Sigmoid colon (tissue), 7 donors: ENCODE results near the gene GRID1. TPM values are rescaled to one million over a fixed set of nuclear protein-coding genes. Genes with fewer than 3 reads are reported as not detected.

Experiments
- DNase-seq: peaks from one replicate; pipeline ENCODE4 v3.0.0-alpha.2; 2019
- H3K27ac ChIP-seq, 4 donors: fragments of 200-600 bp; sonication (generic); one replicate each; pipeline ENCODE4 v1.5.1; 2016 to 2019; ENCODE audit warnings: mild to moderate bottlenecking in 1 of 4
- H3K27me3 ChIP-seq, 3 donors: fragments of 200-600 bp; sonication (generic); one replicate each; pipeline ENCODE4 v1.5.1; 2019; ENCODE audit warnings: mild to moderate bottlenecking in 1 of 3
- H3K36me3 ChIP-seq, 4 donors: fragments of 200-600 bp; sonication (generic); one replicate each; pipeline ENCODE4 v1.5.1; 2016 to 2019
- H3K4me1 ChIP-seq, 4 donors: fragments of 200-600 bp; sonication (generic); one replicate each; pipeline ENCODE4 v1.5.1; 2017 to 2019
- H3K4me3 ChIP-seq, 4 donors: fragments of 200-600 bp; sonication (generic); one replicate each; pipeline ENCODE4 v1.5.1; 2017 to 2019; ENCODE audit warnings: mild to moderate bottlenecking in 2 of 4, moderate library complexity in 1 of 4
- H3K9me3 ChIP-seq, 4 donors: fragments of 200-600 bp in 3 of 4; sonication (generic) in 3 of 4; one replicate each; pipeline versions ENCODE4 v1.5.1 to v1.6.1; 2013 to 2019
- CTCF ChIP-seq, 4 experiments: fragments of 450-650 bp in 3 of 4; fragments of 200-600 bp in 1 of 4; IDR thresholded peaks; one replicate each; pipeline ENCODE4 v1.5.1; 2016 to 2019; ENCODE audit warnings: antibody characterized with exemption in 4 of 4, mild to moderate bottlenecking in 3 of 4, moderate library complexity in 2 of 4
- EP300 ChIP-seq, 4 donors: sonication (generic); formaldehyde crosslinking; IDR thresholded peaks; one replicate each; pipeline ENCODE4 v1.6.1; 2017; ENCODE audit warnings: antibody characterized with exemption in 4 of 4
- POLR2A ChIP-seq, 2 donors: fragments of 450-650 bp; IDR thresholded peaks; one replicate each; pipeline ENCODE4 v1.6.1; 2016; ENCODE audit warnings: antibody characterized with exemption in 2 of 2, mild to moderate bottlenecking in 2 of 2, moderate library complexity in 2 of 2
- POLR2AphosphoS5 ChIP-seq, 4 donors: sonication (generic); formaldehyde crosslinking; IDR thresholded peaks; one replicate each; pipeline ENCODE4 v1.6.1; 2017; ENCODE audit warnings: antibody characterized with exemption in 4 of 4
- WGBS, 2 donors: extraction: QIAGEN DNeasy Blood & Tissue Kit; methylation state at CpG; one replicate each; pipeline ENCODE4 v1.1.7; 2013; 5-methylcytosine and 5-hydroxymethylcytosine counted together
- intact Hi-C: fragments of 100-400 bp; cut with DNase I; formaldehyde crosslinking; loops from one replicate; pipeline ENCODE4 v1.15.1; 2023
- polyA plus RNA-seq, 3 donors: library from polyadenylated mRNA; stranded (reverse); fragments of 200-250 nt; gene quantifications; one replicate each; pipeline ENCODE4 v1.2.3, GENCODE V29; 2013
- total RNA-seq, 4 donors: library from RNA; depleted of rRNA; stranded (reverse); fragments of >200 nt; gene quantifications; one replicate each; pipeline ENCODE4 v1.1.0, GENCODE V29; 2016
- donor health status: healthy with polysubstance abuse.
- donor health status: Bipolar disorder and iron deficiency.
- donor health status: healthy.

GRID1 gene
- total and polyA plus RNA-seq, 7 donors: 0.66 to 4.7 (median 1.1) TPM; not detected in 2

GRCh38 chr10:86339226-86339865, 27.2 kb downstream of the GRID1 start:
- WGBS, 2 donors: 68 to 73% methylated on average over 12 of the region's 12 CpGs
- H3K27ac ChIP-seq: no peak overlapping the region
- H3K36me3 ChIP-seq: no peaks in the 10 kb centered on the region
- no peaks in the 10 kb centered on the region for H3K4me1 ChIP-seq
- intact Hi-C loops: no loop called here
- H3K9me3 ChIP-seq: no peaks in the 10 kb centered on the region
- TF ChIP-seq POLR2A (IDR thresholded peaks at IDR 0.05) (no peak), CTCF (IDR thresholded peaks at IDR 0.05) (no peak), EP300 (IDR thresholded peaks at IDR 0.05) (no peak), POLR2AphosphoS5 (IDR thresholded peaks at IDR 0.05) (no peak)
- H3K4me3 ChIP-seq: no peak overlapping the region
- peak; percentile 30 for DNase-seq
- H3K27me3 ChIP-seq: no peaks in the 10 kb centered on the region

DNA sequence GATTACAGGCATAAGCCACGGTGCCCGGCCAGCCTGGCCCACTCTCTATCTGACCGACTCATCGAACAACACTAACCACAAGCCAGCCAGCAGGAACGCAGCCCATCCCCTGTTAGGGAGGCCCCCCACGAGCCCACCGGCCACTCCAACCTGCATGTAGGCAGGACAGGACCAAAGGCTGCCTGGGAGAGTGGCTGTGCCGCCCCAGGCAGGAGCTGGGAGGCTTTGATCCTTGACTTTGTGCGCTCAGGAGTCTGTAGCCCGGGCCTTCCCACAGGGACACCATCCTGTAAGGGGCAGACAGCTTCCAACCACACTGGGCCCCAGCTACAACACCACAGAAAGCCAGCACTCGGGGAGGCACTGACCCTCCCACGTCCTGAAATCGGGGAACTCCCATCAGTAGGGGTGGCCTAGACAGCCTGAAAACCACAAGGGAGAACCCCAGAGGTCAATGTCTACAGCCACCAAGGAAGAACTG, 29.4 kb downstream of the GRID1 start:
- H3K27ac ChIP-seq: no peak overlapping the region
- 81 to 86% methylated on average over 13 of the region's 13 CpGs for WGBS, 2 donors
- H3K36me3 ChIP-seq: no peaks in the 10 kb centered on the region
- no peaks in the 10 kb centered on the region for H3K27me3 ChIP-seq
- no peak overlapping the region for H3K4me3 ChIP-seq
- H3K4me1 ChIP-seq: no peaks in the 10 kb centered on the region
- intact Hi-C loops: no loop called here
- H3K9me3 ChIP-seq: no peaks in the 10 kb centered on the region
- TF ChIP-seq POLR2AphosphoS5 (IDR thresholded peaks at IDR 0.05): no peak
- peak; percentile 30 for DNase-seq

GRCh38 chr10:86336341-86336740, 30.3 kb downstream of the GRID1 start:
- intact Hi-C loops: no loop called here
- Histone ChIP-seq H3K4me1 (no peaks in the 10 kb centered on the region), H3K36me3 (no peaks in the 10 kb centered on the region), H3K9me3 (no peaks in the 10 kb centered on the region), H3K4me3 (no peak overlapping the region), H3K27ac (no peak overlapping the region), H3K27me3 (no peaks in the 10 kb centered on the region)
- no peak for TF ChIP-seq POLR2A (IDR thresholded peaks at IDR 0.05)
- TF ChIP-seq CTCF (IDR thresholded peaks at IDR 0.05): no peak
- TF ChIP-seq EP300 (IDR thresholded peaks at IDR 0.05): no peak
- no peak for TF ChIP-seq POLR2AphosphoS5 (IDR thresholded peaks at IDR 0.05)
- peak; percentile 18 for DNase-seq
- 76 to 83% methylated on average over 10 of the region's 10 CpGs for WGBS, 2 donors

DNA sequence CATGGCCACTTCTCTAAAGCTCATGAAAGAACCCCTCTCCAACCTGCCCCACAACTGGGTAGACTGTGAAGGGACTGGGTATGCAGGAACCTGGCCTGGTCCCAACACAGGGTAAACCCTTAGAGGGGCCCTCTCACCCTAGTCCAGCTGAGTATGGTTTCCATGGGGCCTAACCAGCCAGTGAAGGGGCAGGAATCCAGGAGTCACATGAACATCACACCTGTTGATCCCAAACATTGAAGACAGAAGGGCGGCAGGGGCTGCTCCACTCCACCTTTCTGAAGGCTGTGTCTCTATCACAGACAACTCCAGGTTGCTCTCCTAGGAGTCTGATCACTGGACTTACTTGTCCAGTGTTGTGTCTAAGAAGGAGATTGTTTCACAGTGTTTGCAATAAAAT, 30.8 kb downstream of the GRID1 start:
- no peaks in the 10 kb centered on the region for H3K4me1 ChIP-seq
- no peaks in the 10 kb centered on the region for H3K36me3 ChIP-seq
- H3K9me3 ChIP-seq: no peaks in the 10 kb centered on the region
- intact Hi-C loops: no loop called here
- DNase-seq: peak; percentile 49
- WGBS, 2 donors: 80 to 94% methylated on average over 1 of the region's 1 CpG
- TF ChIP-seq CTCF (IDR thresholded peaks at IDR 0.05) (no peak), POLR2A (IDR thresholded peaks at IDR 0.05) (no peak), EP300 (IDR thresholded peaks at IDR 0.05) (no peak), POLR2AphosphoS5 (IDR thresholded peaks at IDR 0.05) (no peak)
- no peaks in the 10 kb centered on the region for H3K27me3 ChIP-seq
- H3K27ac ChIP-seq: no peak overlapping the region
- no peak overlapping the region for H3K4me3 ChIP-seq

DNA sequence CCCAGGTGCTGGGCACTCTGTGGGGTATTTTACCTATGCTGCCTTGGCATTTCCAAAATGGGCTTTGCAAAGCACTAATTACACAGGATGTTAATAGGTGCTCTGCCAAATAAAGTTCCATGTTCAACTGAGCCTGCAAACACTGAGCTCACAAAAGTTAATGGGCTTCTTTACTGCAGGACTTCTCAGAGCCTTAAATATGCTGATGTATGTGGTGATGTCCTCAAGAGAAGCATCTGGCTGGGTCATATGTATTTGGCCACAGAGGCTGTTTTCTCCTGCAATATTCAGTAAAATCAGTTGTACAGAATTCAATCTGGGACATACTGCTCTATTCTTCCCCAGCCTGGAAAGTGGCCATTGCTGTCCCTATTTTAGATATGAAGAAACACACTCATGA, 31.3 kb downstream of the GRID1 start:
- Histone ChIP-seq H3K27me3 (no peaks in the 10 kb centered on the region), H3K4me1 (no peaks in the 10 kb centered on the region), H3K9me3 (no peaks in the 10 kb centered on the region), H3K36me3 (no peaks in the 10 kb centered on the region), H3K4me3 (no peak overlapping the region), H3K27ac (no peak overlapping the region)
- DNase-seq: no peak
- TF ChIP-seq EP300 (IDR thresholded peaks at IDR 0.05) (no peak), CTCF (IDR thresholded peaks at IDR 0.05) (no peak), POLR2AphosphoS5 (IDR thresholded peaks at IDR 0.05) (no peak), POLR2A (IDR thresholded peaks at IDR 0.05) (no peak)
- intact Hi-C loops: no loop called here
